Right renal cortex interstitium (tissue), 3 donors: ENCODE measurements around the gene USP44. TPM values are rescaled to one million over a fixed set of nuclear protein-coding genes. Genes with fewer than 3 reads are reported as not detected.
"Not testable (repeated sequence)": the region's sequence is repeated elsewhere in the genome, so short reads cannot be mapped to it uniquely, and the experiment has no call there.

Source experiments
- DNase-seq, 3 donors: peaks; one replicate each; pipeline ENCODE4 v3.0.0-alpha.2; 2013; ENCODE audit warnings: low read depth in 3 of 3, low spot score in 2 of 3
- polyA plus RNA-seq, 3 donors: library from polyadenylated mRNA; unstranded; fragments of 120-200 nt; gene quantifications; one replicate each; pipeline ENCODE4 v1.2.1, GENCODE V29; 2013; ENCODE audit not compliant: insufficient read length in 3 of 3

Gene USP44
- polyA plus RNA-seq, 3 donors = 2.4 to 3.3 (median 2.5) TPM

DNA sequence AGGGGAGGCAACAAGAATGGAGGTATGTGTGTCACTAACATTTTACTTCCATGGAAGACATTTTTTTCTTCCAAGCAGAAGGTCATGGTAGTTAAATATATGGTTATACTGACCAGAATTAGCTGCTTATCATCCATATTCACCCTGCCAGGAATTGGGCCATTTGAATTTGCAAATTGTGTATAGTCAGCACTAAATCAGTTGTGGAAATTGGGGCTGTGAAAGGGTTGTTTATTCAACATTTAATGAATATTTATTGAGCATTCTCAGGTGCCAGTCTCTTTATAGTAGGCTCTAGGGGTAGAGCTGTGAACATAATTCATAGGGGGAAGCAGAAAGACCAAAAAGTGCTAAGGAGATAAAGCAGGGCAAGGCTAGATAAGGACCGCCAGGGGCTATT, 39.3 kb downstream of the USP44 start:
- DNase-seq = no peak

DNA sequence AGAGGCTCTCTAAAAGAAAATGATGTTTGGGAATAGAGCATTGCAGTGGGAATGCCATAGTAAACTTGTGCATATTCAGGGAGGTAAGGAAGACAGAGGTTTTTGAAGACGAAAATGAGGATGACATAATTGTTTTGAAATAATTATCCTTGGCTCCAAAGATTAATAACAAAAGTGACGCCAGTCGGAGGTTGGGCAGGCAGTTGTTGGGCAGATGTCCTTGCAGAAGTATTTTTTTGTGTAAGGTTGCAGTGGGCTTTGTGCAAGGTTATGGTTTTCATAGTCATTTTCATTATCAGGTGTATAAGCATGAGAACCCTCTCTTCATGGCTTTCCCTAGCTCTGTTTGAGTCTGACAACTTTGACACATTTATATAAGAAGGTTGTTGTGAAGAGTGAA, 42.0 kb downstream of the USP44 start:
- no peak for DNase-seq

GRCh38 chr12:95506707-95507523, 44.4 kb downstream of the USP44 start:
- DNase-seq = no peak

GRCh38 chr12:95505039-95505438, 46.2 kb downstream of the USP44 start:
- no peak for DNase-seq

- no peak for DNase-seq
These were observed 47.1 kb downstream of the USP44 start for GRCh38 chr12:95504140-95504539.

DNA sequence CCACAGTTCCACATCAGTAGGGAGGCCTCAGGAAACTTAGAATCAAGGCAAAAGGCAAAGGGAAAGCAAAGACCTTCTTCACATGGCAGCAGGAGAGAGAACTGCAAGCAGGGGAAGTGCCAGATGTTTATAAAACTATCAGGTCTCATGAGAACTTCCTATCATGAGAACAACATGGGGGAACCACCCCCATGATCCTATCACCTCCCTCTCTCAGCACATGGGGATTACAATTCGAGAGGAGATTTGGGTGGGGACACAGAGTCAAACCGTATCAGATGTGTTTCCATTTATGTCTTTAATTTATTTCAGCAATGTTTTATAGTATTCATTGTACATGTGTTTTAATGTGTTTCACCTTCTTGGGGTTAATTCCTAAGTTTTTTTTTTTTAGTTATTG, 51.5 kb downstream of the USP44 start:
- no peak for DNase-seq

- no peak for DNase-seq
These were observed 52.3 kb downstream of the USP44 start for GRCh38 chr12:95498968-95499367.

- no peak for DNase-seq
These were observed 54.2 kb downstream of the USP44 start for GRCh38 chr12:95497031-95497430.

DNA sequence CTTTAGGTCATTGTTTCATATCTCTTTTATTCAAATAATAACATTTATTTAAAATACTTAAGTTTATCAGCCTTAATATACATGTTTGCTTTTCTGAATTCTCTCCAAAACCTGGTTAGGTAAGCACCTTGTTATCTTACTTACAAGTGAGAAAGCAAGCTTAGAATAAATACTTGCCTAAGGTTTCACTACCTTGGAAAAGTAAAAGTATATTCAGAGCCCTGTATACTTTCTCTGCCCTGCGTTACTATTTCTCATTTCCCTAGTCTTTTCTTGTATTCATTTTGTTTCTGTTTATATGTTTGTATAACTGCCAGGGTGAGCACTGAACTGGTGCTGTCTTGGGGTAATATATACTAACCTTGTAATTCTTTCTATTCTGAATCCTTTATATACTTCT, 55.8 kb downstream of the USP44 start:
- DNase-seq = no peak

DNA sequence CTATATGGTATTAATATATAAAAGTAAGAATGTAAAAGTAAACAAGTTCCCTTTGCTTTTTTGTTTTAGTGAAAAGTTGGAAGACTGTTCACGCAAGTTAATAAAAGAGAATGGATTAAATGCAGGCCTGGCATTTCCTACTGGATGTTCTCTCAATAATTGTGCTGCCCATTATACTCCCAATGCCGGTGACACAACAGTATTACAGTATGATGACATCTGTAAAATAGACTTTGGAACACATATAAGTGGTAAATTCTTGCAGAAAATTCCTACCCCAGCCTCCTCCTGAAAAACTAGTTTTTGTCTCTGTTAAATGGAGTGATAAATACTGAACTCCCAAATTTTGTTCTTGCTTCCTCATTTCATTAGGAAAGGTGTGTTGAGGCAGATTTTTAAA, 56.4 kb downstream of the USP44 start:
- no peak for DNase-seq

DNA sequence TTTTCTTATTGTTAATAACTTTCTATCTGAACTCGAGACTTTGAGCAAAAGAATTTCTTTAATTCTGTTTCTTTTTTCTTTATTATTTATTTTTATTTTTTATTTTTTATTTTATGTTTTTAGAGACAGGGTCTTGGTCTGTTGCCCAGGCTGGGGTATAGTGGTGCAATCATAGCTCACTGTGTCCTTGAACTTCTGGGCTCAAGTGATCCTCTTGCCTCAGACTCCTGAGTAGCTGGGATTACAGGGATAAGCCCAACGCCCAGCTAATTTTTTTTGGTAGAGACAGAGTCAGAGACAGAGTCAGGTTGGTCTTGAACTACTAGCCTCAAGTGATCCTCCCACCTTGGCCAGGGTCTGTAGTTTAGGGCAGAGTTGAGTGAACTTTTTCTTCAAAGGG, 58.8 kb downstream of the USP44 start:
- no peak for DNase-seq

- DNase-seq = no peak
These were observed 64.3 kb downstream of the USP44 start for GRCh38 chr12:95487024-95487423.

DNA sequence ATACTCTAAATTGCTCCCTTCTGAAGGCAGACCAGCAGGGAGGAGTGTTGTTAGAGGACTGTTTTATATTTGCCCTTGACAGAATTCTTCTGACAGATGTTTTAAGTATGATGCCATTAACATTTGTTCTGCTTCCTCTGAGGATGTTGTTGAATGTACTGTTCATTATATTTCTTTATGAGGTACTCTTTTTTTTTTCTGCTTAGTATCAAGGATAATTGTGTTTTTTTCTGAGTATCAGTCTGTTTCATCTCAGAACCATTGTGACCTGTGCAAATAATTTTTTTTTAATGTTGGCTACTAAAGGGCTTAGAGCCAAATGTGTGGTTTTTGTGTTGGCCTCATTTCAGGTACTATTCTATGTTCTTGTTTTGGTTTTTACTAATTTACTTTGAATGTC, 66.8 kb downstream of the USP44 start:
- DNase-seq = no peak

DNA sequence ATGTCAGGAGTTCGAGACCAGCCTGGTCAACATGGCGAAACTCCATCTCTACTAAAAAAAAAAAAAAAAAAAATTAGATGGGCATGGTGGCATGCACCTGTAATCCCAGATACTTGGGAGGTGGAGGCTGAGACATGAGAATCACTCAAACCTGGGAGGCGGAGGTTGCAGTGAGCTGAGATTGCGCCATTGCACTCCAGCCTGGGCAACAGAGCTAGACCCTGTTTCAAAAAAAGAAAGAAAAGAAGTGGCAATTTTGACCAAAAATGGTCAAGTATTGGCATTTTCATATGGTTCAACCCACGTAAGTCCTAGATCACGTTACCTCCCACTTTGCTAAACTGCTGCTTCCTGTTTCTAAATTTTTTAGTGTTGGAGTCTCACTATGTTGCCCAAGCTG, 68.7 kb downstream of the USP44 start:
- not testable (repeated sequence) for DNase-seq

- no peak for DNase-seq
These were observed 69.4 kb downstream of the USP44 start for GRCh38 chr12:95481888-95482287.

DNA sequence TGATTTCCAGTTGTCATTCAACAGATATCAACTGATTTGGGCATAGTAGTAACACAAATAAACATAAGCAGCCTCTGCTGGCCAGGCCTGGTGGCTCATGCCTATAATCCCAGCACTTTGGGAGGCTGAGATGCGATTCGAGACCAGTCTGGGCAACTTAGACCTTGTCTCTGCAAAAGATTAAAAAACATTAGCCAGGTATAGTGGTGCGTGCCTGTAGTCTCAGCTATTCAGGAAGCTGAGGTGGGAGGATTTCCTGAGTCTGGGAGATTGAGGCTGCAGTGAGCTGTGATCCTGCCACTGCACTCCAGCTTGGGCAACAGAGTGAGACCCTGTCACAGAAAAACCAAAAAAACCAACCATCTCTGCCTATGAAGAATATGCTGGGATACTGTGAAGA, 70.2 kb downstream of the USP44 start:
- DNase-seq = no peak

DNA sequence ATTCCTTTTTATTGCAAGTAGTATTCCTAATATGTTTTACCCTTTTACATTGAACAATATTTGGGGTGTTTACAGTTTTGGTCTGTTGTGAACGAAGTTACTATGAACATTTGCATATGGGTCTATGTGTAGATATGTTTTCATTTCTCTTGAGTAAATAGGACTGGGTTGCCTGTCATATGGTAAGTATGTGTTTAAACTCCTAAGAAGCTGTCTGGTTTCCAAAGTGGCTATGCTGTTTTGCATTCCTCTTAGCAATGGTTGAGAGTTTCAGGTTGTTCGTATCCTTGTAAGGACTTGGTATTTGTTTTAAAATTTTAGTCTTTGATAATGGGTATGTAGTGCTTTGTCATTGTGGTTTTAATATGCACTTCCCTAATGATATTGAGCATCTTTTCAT, 71.0 kb downstream of the USP44 start:
- no peak for DNase-seq

DNA sequence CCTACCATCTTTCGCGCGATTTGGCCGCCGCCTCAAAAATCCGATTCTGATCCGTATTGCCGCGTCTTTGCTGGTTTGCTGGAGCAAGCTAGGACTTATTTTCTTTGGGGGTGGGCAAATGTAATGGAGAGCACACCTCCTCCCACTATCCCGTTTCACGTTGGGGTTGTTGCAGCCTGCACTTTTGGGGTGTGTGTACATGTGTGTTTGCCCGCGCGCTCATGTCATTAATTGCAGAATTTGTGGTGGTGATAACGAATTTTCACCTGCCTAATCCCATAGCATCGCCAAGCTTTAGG, 76.7 kb downstream of the USP44 start:
- DNase-seq = no peak

DNA sequence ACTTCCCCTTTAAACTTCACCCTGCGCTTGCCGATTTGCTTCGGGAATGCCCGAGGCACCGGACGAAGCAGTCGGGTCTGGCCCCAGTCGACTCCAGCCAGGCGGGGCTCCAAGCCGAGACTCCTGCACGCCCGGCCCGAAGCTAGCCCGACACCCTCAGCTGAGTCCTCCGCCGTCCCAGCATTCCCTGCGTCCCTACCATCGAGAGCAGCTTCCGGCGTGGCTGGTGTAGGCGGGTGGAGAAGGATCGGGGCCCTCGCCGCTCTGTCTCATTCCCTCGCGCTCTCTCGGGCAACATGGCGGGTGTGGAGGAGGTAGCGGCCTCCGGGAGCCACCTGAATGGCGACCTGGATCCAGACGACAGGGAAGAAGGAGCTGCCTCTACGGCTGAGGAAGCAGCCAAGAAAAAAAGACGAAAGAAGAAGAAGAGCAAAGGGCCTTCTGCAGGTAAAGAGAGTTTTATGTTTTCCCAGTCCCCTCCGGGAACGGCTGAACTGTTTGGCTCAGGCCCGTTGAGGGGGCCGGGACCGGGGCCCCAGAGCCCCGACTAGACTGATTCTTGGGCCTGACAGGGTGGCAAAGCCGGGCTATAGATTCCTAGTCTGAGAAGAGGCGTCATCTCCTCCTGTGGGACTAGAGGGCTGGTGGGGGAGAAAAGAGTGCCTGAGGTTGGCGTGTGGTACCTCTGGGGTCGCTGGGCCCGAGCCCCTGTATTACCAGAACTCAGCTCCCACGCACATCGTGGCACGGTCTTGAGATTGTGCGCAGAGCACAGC, 77.2 kb downstream of the USP44 start, which contains the start of gene METAP2:
Gene METAP2, plus strand, starts transcription at position 269 of the 776 bp plus-strand sequence. Its CDS starts 28 bp downstream, at position 297.
- peak; percentile 72 to 92 (median 79) for DNase-seq

- DNase-seq = peak; percentile 60 to 72 (median 66)
These were observed 77.9 kb downstream of the USP44 start for GRCh38 chr12:95473231-95473883.

DNA sequence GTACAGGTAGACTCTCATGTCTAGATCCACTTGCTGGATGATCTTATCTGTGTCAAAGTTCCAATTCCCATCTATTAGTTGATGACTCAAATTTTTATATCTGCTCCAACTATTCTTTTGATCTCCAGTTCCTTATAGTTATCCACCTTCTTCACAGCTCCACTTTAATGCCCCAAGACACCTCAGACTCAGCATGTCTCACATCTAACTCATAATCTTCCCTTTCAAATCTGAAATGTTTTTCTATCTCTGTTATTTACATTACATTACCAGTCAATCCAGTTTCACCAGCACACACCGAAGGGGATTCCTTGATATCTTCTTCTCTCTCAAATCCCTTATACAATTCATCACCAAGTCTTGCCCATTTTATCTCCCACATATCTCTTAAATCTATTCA, 81.0 kb downstream of the USP44 start:
- DNase-seq = no peak
